DMS53 treated with DMSO at 0.1 percent for 48 hours (cell line): ENCODE results near the gene PIGM.

Source experiments
- DNase-seq: peaks from one replicate; lab custom pipeline; 2025; ENCODE audit not compliant: unreplicated experiment; lab: John Stamatoyannopoulos, UW

The PIGM gene

DNA sequence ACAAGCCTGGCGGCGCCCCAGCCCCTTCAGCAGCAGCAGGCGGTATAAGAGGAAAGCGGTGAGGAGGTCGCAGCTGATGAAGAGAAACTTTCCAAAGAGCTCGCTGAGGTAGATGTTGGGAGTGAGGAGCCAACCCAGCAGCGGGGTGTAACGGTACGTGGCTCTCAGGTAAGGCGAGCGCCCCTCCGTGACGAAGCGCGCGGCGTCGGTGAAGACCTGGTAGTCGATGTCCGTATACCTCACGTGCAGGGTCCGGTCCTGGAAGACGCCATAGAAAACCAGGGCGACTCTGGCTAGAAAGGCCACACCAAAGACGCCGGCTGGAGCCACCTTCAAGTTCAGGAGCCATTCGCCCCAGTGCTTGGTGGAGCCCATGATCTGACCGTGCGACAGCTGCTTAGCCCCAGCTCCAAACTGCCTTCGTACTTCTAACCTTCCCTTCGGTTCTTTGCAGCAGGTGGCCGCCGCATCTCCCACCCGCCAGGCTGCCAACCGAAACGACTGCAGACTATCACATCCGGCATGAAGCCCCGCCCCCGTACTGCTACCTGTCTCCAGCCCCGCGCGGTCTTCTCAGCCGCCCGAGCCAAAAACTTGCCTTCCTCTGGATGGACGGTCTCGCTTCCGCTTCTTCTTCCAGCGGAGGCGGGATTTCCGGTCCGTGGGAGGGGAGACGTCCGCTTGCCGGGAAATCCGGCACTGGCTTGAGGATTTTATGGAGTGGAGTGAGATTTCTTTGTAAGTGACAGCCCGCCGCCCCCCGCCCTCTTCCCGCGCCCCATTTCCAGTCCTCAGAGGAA is at the start of gene PIGM:
Gene PIGM, minus strand, starts transcription at position 626 of the 800 bp plus-strand sequence. Its CDS starts 251 bp downstream, at position 375.
- DNase-seq = peak; percentile 92

DNA sequence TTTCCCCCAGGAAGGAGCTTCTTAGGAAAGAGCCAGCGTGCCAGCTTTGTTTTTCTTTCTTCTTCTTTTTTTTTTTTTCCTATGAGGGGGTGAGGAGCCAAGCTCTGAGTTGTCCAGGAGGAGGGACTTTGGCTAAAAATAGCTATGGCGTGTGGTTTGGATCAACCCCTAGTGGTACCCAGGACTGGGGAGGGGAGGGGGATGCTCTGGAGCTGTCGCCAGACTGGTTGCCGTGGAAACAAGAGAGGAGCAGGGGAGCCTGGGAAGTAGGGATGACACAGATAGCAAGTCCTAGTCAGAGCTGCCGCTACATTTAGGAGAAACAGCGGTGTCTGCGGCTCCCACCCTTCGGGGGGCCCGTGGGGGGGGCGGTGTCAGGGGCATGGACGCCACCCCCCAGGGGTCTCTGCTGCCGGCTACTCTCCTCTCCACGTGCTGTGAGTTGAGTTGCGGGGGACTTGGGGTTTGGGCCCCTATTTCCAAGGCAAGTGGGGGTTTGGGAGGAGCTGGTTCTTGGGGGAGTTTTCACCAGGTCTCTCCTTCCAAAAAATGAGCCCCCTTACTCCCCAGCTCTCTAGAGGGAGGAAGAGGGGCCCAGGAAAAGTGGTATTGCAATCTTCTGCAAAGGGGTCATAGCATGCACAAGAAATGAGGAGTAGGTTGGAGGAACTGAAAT is 49.6 kb upstream of the PIGM start, which contains the start of gene KCNJ9:
Gene KCNJ9, plus strand, starts transcription at position 278 of the 676 bp plus-strand sequence. CDS start 2,493 bp downstream, outside the sequence.
- no peak for DNase-seq

DNA sequence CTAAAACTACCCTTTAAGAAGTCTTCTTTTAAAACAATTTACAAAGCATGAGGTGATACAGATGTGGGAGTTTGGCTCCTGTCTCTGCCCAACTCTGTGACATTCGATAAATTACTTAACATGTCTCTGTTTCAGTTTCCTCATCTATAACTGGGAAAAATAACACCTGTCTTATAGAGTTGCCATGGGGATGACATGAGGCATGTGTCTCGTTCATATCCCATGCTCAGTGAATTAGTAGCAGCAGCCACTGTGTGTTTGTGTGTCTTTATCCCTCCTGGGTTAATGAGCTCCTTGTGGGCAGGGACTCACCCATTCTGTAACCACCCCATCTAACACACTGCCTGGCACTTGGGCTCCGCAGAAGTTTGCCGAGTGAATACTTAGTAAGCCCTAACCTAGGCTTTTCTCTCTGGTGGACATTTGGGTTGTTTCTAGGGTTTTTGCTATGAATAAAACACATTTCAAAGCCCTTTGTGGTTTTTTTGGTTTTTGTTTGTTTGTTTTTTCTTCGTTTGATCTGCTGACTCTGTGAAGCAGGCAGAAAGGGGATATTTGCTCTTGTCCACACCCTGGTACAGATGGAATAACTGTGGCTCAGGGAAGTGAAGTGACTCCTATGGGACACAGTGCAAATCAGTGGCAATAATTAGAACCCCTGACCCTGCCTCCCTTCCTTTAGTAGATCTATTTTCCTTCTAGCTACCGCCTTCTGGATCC is 48.8 kb upstream of the PIGM start:
- no peak for DNase-seq

DNA sequence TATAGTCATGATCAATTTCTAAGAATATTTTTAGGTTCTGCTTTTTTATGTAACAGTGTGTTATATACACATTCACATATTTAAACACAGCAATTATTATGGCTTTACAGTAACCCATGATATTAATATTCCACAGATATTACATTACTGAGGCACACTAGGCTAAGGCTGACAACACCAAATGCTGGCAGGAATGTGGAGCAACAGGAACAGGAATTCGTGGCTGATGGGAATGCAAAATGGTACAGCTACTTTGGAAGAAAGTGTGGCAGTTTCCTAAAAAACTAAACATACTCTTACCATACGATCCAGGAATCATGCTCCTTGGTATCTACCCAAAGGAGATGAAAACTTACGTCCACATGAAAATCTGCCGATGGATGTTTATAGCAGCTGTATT is 47.7 kb upstream of the PIGM start:
- DNase-seq = no peak

DNA sequence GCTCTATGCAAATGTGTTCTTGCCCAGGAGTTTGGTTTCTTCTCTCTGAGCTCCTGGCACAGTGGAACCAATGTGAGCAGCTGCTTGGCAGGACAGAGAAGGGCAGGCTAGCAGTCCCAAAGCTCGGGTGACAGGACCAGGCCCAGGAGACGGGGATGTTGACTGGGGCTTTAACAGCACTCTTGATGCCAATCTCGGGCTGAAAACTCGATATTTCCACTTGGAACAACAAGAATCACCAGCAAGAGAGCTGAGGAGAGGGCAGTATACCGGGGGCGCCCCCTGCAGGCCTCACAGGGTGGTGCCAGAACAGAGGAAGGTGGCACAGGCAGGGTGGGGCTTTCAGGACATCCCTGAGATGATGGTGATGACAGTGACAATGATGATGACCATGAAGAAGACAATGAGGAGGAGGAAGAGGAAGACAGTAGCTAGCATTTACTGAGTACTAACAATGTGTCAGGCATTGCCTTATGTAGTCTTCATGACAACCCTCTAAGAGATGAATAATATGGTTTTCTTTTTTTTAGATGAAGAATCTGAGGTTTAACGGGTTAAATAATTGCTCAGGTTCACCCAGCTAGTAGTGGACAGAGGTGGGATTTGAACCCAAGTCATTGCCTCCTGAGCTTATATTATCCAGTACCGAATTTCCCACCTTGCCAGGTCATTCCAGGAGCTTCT is 46.9 kb upstream of the PIGM start:
- peak; percentile 41 for DNase-seq

DNA sequence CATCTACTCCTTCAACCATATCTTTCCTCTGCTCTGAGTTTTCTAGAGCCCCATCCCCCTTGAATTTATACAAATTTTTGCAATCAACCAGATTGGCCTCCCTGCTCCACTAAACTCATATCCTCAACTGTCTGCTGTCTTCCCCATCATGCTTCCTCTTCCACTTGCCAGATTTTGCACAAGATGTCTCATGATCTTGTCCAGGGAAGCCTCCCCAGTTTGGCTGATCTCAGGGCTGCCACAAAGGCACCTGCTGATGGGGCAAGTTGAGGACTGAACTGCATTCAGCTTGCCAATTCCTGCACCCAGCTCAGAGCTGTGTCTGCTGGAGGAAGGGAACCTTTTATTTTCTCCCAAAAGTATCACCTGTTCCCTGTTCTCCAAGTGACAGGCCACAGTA is 45.7 kb upstream of the PIGM start:
- no peak for DNase-seq

DNA sequence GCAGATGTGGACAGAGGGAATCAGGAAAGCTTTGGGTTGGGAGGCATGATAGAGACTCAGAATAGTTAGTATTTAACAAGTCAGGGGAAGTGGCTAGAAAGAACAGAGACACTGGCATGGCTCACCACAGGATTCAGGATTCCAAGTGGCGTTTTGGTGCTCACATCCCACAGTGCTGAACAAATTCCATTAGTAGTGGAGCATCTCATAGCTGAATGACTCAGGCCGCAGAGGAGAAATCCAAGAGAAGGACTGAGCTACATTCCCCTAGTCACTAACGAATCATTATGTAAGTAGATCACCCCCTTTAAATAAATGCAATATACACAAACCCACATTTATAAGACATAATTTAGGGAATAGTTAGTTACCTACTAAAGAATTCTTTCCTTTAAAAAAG is 44.5 kb upstream of the PIGM start:
- no peak for DNase-seq

DNA sequence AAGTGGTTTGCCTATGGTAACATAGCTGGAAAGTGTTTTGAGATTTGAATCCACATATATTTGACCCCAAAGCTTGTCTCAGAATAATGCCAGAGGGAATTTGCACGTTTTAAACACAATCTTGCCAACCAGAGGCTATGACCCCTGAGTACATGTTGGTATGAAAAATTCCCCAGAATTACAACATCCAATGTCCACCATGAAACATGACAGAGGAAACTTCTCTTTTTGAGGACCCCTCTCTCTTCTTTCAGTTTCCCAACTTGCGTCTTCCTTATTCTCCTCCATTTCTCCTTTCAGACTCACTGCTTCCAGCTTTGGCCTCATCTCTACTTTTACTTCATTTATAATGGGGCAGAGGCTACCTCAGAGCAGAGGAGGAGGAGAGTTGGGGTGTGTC is 44.0 kb upstream of the PIGM start:
- DNase-seq = no peak

DNA sequence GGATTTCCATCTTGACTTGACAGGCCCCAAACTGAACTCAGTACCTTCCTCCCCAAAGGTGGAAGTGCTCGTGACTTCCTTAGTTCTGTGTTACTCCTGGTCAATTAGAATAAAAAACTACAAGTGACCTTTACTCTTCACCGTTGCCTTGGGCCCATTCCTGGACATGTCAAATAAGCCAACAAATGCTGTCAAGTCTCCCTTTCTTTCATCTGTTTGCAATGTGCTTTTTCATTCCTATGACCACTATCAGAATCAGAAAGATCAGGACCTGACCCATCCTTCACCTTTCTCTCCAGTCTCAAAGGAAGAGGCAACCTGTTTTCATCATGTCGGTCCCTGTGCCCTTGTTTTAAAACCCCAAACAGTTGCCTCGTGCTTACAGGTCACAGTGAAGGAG is 43.1 kb upstream of the PIGM start:
- DNase-seq = no peak

DNA sequence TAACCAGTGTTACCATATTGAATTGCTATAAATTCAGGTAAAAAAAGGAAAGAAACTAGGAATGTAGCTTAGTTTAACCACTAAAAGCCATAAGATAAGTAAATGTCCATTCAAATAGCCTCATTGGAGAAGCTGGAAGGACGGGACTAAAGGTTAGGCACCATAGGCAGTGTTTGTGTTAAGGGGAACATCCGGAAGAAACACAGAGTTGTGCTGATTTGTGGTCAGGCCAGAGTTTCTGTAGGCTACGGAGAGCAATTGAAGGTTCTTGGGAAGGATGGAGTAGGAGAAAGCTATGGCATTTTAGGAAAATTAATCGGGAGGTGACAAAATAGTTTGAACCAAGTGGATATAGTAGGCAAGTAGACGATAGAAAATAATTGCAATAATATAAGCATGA is 39.5 kb upstream of the PIGM start:
- DNase-seq = no peak

DNA sequence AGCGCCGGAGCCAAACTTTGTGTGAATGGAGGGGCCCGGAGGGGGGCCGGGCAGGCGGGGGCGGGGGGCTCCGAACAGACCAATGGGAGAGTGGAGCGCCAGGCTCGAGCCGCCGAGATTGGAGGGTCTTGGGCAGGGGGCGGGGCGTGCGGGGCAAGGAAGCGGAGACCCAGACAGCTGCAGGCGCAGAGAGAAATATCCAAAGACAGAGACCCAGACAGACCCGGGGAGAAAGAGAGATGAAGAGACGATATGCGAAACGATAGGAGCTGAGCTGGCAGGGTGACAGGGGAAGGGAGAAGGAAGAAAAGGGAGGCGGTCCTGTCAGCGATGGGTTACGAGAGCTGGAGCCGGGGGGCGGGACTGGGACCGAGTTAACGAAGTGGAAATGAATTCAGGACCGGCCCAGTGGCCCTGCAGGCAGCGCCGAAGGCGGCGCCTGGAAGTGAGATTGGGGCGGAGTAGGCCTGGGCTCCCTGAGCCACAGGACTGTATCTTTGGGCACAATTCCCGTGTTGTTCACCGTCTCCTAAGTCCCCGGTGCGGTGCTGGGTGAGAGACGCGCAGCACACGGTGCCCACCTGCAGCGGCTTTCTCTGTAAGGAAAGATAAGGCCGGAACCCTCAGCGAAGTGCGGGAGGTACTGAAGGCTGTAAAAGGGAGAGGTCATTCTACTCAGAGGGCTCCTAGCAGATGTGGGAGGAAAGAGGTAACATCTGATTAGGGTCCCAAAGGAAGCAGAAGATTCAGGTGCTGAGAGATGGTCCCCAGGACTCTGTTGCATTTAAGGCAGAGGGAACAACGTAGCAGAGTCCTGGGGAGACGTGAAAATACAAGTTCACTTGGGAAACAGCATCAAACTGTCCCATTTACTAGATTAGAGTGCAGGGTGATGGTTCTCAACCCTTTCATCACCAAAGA is 38.7 kb upstream of the PIGM start:
- DNase-seq = peak; percentile 32

DNA sequence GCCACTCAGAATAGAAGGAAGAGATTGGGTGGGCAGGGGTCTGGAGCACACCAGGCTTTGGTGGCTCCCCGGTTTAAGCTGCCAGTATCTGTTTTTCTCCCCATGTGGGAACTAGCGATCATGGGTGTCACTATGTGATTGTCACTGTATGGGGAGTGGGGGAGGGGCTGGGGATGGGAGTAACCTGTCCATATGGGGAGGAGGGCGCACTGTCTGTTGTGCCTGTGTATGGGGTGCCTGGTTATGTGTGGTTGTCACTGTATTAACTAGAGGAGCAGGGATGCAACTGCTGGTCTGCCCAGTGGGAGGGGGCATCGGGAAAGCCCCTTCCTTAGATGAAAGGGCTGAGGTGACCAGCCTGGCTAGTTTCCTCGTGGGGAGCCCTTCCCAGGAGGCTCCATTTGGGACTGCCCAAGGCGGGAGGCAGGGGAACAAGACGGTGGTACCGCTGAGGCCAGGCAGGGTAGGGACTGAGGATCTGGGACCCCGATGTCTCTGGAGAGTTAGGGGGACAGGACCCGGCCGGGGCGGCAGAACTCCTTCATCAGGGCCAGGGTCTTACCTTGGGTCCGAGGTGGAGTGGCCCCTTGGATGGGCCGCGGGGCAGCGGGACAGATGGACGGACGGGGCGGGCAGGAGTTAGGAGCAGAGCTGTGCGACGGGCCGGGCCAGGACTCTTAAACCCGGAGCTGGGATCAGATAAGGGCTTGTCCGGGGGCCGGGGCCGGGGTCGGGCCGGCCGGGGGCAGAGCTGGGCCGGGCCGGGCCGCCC is 37.9 kb upstream of the PIGM start, which contains the start of gene KCNJ10:
Gene KCNJ10, minus strand, starts transcription at position 701 of the 772 bp plus-strand sequence. CDS start 27,628 bp downstream, outside the sequence.
- DNase-seq = no peak

DNA sequence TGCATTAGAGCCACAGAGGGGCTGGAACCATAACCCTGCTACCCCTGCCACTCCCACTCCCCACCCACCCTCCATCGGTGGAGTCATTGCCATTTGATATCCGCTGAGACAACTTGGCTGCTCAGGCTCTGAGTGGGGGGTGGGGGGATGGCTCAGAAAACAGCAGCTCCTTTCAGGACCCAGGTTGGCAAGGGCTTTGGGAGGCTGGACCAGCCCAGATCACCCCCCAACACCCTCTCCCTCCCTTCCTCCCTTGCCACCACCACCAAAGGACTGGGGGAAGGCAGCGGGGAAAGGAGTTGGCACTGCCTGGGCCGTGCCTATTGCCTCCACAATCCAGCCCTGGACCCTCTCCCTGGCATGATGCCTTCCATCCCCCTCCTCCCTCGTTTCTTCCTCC is 36.4 kb upstream of the PIGM start:
- DNase-seq = no peak

DNA sequence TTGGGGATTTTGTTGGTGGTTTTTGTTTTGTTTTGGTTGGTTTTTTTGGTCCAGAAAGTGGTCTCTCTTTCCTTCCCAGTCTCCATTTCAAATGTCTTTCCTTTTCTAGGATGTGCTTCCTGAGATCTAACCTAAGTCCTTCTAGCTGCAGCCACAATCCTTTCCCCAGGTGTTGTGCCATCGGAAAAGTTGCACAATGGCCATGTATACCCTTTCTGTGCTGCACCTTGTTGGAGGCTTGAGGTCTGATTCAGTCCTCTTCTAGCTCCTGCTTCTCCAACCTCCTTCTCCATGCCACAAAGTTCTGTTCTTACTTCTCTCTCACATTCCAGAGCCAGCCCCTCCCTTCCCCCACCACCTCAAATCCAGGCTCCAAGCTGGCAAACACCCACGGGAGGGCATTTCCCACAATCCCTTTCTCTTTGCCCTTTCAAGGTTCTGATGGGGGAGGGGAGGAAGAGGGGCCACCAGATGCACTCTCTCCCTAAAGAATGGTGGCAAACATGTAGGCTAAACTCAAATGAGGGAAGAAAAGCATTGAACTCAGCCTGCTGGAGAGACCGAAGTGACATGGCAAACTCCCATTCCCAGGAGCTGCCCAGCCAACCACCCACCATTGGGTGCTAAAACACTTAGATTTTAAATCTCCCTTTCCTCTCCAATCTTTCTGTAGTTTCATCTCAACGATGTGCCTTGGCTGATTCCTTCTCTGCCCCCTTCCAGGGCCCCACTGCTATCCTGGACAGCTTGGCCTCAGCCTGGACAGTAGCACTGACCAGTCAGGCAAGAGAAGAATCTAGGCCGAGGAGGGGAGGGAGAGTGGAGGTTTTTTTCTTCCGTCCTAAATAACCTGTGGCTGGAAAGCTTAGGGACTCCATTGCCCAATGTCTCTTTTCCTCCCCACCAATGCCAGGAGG is 35.3 kb upstream of the PIGM start:
- DNase-seq = no peak

DNA sequence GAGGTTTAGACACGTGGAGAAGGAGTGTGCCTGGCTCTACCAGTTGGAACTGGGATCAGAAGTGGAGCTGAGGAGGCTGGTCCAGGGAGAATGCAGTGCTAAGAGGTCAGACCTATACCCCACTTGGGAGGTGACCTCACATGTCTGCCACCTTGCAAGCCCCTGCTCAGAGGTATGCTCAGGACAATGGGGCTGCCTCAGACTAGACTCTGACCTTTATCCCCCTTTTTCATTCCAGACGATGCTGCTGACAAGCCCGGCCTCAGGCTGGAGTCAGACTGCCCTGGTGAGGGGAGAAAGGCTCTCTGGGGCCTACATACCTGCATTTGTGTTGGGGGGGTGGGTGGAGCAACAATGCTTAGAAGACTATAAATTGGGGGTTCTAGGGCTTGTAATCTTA is 33.0 kb upstream of the PIGM start:
- DNase-seq = no peak

DNA sequence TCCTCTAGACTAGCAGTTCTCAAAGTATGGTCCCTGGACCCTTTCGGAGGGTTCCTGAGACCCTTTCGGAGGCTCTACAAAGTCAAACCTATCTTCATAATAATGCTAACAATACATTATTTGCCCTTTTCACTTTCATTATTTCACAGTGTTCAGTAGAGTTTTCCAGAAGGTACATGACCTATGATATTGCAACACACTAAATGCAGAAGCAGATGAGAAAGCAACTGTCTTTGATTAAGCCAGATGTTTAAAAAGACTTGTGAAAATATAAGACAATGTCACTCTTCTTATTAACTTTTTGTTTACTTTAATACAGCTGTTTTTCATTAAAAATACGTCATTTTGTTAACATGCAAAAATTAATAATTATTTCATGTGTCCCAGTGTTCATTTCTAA is 32.4 kb upstream of the PIGM start:
- no peak for DNase-seq

DNA sequence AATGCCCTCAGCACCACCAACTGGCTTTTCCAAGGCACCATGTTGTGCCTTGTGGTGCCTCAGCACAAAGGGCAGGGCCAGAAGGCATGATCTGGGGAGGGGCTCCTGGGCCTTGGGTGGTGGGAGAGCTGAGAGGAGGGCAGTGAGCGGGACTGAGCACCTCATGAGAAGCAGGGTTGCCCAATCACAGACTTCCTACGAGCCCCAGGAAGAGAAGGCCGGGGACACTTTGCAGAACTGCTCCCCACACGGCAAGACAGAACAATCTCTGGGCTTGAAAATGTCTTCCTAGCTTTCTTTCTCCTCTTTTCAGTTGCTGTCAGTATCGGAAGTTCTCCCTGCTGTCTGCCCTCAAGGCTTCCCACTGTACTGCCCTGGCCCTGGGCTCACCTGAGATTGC is 31.4 kb upstream of the PIGM start:
- no peak for DNase-seq

DNA sequence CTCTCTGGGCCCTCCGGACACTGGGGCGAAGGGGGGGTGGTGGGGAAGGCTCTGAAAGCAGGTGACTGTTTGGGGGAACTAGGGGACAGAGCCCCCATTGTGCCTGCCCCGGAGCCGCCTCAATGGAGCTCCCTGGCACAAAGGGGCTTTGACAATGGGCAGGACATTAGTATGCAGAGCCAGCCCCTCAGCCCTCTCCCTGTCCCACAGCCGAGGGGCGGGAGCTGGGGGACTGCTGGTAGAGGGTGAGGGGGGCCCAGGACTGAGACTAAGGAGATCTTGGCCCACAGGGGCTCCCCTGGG is 30.4 kb upstream of the PIGM start:
- no peak for DNase-seq
